AG04449 (cell line): ENCODE data around the gene RELN.

Source experiments
- CTCF ChIA-PET: fragments of 350-600 bp; formaldehyde crosslinking; extraction: SDS; loops from one replicate; lab custom pipeline; 2021; ENCODE audit warnings: antibody characterized with exemption; lab: Yijun Ruan, JAX
- POLR2A ChIA-PET: fragments of 400-600, 350-600 bp; formaldehyde crosslinking; extraction: SDS; loops from one replicate; lab custom pipeline; 2020; ENCODE audit warnings: antibody characterized with exemption, inconsistent platforms; lab: Yijun Ruan, JAX
- DNase-seq: peaks from one replicate; pipeline ENCODE4 v3.0.0-alpha.2; 2010; ENCODE audit warnings: low read depth, low spot score
- H3K4me3 ChIP-seq: 2 replicates; pipeline ENCODE4 v1.5.1; 2011; ENCODE audit warnings: low read depth, mild to moderate bottlenecking, control low read depth, low read length
- TF ChIP-seq, protein P1 (sequence below): IDR thresholded peaks from one replicate; pipeline ENCODE4 v1.5.1; 2011; ENCODE audit warnings: mild to moderate bottlenecking, moderate library complexity, low read length, control low read depth, inconsistent platforms; ENCODE audit not compliant: insufficient read depth; ENCODE audit errors: missing control alignments

RELN gene

DNA sequence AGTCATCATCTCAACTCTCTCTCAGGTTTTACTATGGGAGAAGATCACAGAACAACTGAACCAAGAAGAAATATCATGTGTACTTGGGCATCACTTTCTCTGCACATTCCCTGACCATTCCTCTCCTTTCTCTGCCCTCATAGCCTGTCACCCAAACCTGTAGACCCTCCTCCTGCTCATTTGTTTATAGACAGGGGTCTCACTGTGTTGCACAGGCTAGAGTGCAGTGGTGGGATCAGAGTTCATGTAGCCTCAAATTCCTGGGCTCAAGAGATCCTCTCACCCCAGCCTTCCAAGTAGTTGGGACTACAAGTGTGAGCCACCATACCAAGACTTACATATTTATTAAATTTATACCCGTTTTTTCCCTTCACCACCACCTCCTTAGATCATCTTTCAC lies 282.7 kb downstream of the RELN start:
- CTCF ChIA-PET = no interaction called here

DNA sequence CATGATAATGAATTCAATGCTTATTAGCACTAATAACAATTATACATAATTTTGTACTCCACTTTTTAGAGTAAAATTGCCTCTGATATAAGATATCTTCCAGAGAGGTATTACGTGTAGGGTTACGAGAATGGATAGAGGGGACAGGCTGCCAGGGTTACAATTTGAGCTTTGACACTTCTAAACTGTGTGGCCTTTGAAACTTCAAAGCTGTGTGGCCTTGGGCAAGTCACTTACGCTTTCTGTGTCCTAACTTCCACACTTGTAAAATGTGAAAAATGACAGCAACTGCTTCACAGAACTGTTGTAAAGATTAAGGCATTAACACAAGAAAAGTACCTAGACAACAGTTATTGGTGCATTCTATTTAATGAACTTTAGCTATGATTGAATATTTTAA lies 283.9 kb downstream of the RELN start:
- CTCF ChIA-PET = no interaction called here
- TF ChIP-seq, protein P1, sequence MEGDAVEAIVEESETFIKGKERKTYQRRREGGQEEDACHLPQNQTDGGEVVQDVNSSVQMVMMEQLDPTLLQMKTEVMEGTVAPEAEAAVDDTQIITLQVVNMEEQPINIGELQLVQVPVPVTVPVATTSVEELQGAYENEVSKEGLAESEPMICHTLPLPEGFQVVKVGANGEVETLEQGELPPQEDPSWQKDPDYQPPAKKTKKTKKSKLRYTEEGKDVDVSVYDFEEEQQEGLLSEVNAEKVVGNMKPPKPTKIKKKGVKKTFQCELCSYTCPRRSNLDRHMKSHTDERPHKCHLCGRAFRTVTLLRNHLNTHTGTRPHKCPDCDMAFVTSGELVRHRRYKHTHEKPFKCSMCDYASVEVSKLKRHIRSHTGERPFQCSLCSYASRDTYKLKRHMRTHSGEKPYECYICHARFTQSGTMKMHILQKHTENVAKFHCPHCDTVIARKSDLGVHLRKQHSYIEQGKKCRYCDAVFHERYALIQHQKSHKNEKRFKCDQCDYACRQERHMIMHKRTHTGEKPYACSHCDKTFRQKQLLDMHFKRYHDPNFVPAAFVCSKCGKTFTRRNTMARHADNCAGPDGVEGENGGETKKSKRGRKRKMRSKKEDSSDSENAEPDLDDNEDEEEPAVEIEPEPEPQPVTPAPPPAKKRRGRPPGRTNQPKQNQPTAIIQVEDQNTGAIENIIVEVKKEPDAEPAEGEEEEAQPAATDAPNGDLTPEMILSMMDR = no peak
- no peak for DNase-seq
- POLR2A ChIA-PET = no interaction called here
- no peak overlapping the region for H3K4me3 ChIP-seq

More for the DNA sequence above, 282.7 kb downstream of the RELN start:
- no peak for DNase-seq
- H3K4me3 ChIP-seq = no peak overlapping the region
- POLR2A ChIA-PET = no interaction called here
- TF ChIP-seq, protein P1 = no peak

DNA sequence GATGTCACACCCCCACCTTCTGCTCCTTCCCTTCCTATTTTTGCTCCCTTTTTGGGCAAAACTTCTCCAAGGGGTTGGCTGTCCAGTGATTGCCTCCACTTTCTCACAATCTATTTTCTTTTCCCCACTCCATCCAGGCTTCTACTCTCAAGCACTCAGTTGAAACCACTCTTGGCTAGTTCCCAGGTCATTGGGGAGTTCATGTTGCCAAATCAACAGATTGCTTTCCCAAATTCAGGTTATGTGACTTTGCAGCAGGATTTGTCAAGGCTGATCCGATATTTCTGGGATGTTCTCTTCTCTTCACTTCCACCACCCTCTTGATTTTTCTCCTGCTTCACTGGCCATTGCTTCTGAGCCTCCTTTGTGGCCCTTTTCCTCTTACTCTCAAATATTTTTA lies 284.8 kb downstream of the RELN start:
- ChIA-PET POLR2A (no interaction called here), CTCF (no interaction called here)
- H3K4me3 ChIP-seq = no peak overlapping the region
- TF ChIP-seq, protein P1 = no peak
- DNase-seq = no peak

DNA sequence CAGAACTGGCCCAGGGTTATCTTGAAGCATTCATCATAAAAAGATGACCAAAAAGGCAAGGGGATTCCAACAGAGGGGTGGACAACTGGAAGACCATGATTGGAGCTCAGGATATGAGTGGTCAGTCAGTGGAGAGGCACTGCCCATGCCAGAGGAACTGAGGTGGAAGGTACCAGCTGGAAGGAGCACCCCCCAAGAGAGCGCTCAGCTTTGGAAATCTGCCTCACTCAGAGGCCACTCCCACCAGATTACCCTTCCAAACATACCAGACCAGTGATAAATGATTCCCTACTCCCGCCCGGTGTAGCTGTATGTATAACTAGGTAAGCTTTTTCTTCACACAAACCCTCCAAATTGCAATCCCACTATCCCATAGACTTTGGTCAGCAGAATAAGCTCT lies 286.5 kb downstream of the RELN start:
- no peak for DNase-seq
- CTCF ChIA-PET = no interaction called here
- POLR2A ChIA-PET = no interaction called here
- TF ChIP-seq, protein P1 = no peak
- H3K4me3 ChIP-seq = no peak overlapping the region

DNA sequence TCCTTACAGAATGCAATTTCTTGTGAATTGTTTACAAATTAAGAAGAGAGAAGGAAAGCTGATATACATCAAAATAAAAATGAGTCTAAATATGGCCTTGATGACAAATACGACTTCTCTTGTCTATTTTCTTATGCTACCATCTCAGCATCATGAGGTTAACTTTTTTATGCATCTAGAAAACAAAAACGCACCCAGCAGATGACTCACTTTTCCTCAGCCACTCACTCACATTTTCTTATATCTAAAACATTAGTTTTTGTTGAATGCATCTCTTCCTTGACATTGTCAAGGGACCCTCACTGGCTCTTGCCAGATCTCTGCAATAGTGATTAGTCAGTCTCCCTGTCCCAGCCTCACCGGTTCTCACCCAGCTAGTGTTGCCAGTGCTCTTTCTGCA lies 287.0 kb downstream of the RELN start:
- ChIA-PET POLR2A (no interaction called here), CTCF (no interaction called here)
- no peak overlapping the region for H3K4me3 ChIP-seq
- no peak for DNase-seq
- TF ChIP-seq, protein P1 = no peak

DNA sequence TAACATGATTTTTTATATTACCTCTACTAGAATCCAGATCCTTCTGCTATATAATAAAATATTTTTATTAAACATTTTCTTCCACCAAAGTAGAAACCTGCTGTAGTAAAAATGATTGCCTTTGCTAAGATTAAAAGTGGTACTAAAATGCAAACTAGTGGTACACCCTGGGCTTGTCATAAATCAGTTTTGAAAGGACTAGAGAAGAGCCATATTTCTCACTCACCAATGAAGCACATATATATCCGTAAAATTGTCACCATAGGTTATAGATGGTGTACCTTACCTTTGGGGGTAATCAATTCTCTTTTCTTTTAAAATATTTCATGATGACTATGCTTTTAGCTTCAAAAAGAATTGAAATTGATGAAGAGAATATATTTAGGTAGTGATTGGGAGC lies 290.4 kb downstream of the RELN start:
- DNase-seq = no peak
- CTCF ChIA-PET = no interaction called here
- H3K4me3 ChIP-seq = no peak overlapping the region
- TF ChIP-seq, protein P1 = no peak
- POLR2A ChIA-PET = no interaction called here
